C4-2B (cell line): ENCODE data around the gene ATRAID.

Experiments
- H3K27ac ChIP-seq: fragments of 450-650 bp; 2 replicates; pipeline ENCODE4 v1.5.1; 2017
- CTCF ChIP-seq: fragments of 450-650 bp; conservative IDR thresholded peaks from 2 replicates; pipeline ENCODE4 v1.5.1; 2017; ENCODE audit warnings: mild to moderate bottlenecking
- ZFX ChIP-seq: fragments of 450-650 bp; IDR thresholded peaks from 2 replicates; pipeline ENCODE4 v1.6.1; 2017

The ATRAID gene

GRCh38 chr2:27264753-27265535 lies 53.1 kb downstream of the ATRAID start:
- no peak overlapping the region for H3K27ac ChIP-seq
- TF ChIP-seq CTCF (no peak; the same call in 1 of the 2 replicates), ZFX (no peak)

- TF ChIP-seq CTCF (no peak), ZFX (no peak)
- H3K27ac ChIP-seq, result no peak overlapping the region
Observed at GRCh38 chr2:27265536-27265870, 53.7 kb downstream of the ATRAID start.
